Body of pancreas (tissue), 4 donors: Measurements from ENCODE around the gene JADE3.

ENCODE experiments used
- CTCF ChIP-seq, 7 experiments: fragments of 450-650 bp in 4 of 7; fragments of 200-600 bp in 3 of 7; sonication (generic) in 3 of 7; IDR thresholded peaks; one replicate each; pipeline ENCODE4 v1.5.1; 2016 to 2019; ENCODE audit warnings: antibody characterized with exemption in 7 of 7
- POLR2A ChIP-seq, 3 donors: fragments of 450-650 bp; IDR thresholded peaks; one replicate each; pipeline ENCODE4 v1.6.1; 2016; ENCODE audit warnings: antibody characterized with exemption in 3 of 3, mild to moderate bottlenecking in 2 of 3

- TF ChIP-seq CTCF (IDR thresholded peaks at IDR 0.05) (no peak), POLR2A (IDR thresholded peaks at IDR 0.05) (no peak)
These were observed 4.1 kb downstream of the JADE3 start for GRCh38 chrX:46916273-46916672.
